B cell (primary cell): ENCODE measurements around the gene ZNF581. TPM values are rescaled to one million over a fixed set of nuclear protein-coding genes. Genes with fewer than 3 reads are reported as not detected.
A peak's percentile ranks its signal among the peaks of the same experiment; 100 is the strongest.

ENCODE experiments used
- ATAC-seq: fragments of 200-7000 bp; cut with Tn5 transposase; one replicate; pipeline ENCODE4 v1.10.0; 2021; ENCODE audit warnings: low read depth, mild to moderate bottlenecking, moderate number of reproducible peaks, moderate library complexity
- CTCF ChIA-PET: fragments of 350-600 bp; sonication (Branson Sonifier 250); formaldehyde crosslinking; loops from one replicate; lab custom pipeline; 2021; ENCODE audit warnings: antibody characterized with exemption, inconsistent platforms; lab: Charles Lee
- POLR2A ChIA-PET: fragments of 350-600 bp; sonication (Branson Sonifier 250); formaldehyde crosslinking; loops from one replicate; lab custom pipeline; 2021; ENCODE audit warnings: antibody characterized with exemption; lab: Charles Lee
- DNase-seq: peaks from one replicate; pipeline ENCODE4 v3.0.0; 2013
- H2AFZ ChIP-seq: 2 replicates; pipeline ENCODE4 v1.6.1; 2012; ENCODE audit warnings: mild to moderate bottlenecking, low read depth, low read length; ENCODE audit not compliant: insufficient read depth, poor library complexity, severe bottlenecking
- H3K27ac ChIP-seq, 2 donors: 1 replicate in 1 of 2; 2 replicates in 1 of 2; pipeline ENCODE4 v1.5.1; 2012 to 2013; ENCODE audit warnings: low read length in 2 of 2, mild to moderate bottlenecking in 2 of 2, moderate library complexity in 1 of 2
- H3K27me3 ChIP-seq, 4 experiments: fragments of 200-600 bp in 1 of 4; sonication (generic) in 1 of 4; replicated peaks in 1 of 4; 1 replicate in 2 of 4; 2 replicates in 2 of 4; pipeline versions ENCODE4 v1.6.1 to v1.7.0; 2013 to 2016; ENCODE audit warnings: low read length in 3 of 4, mild to moderate bottlenecking in 2 of 4, mixed read lengths in 1 of 4, moderate library complexity in 1 of 4; ENCODE audit not compliant: insufficient read depth in 4 of 4, control insufficient read depth in 3 of 4; ENCODE audit errors: control extremely low read depth in 1 of 4
- H3K36me3 ChIP-seq, 2 experiments: replicated peaks in 1 of 2; 1 replicate in 1 of 2; 2 replicates in 1 of 2; pipeline versions ENCODE4 v1.6.1 to v1.7.1; 2013; ENCODE audit warnings: low read length in 1 of 2; ENCODE audit not compliant: insufficient read depth in 2 of 2, control insufficient read depth in 1 of 2; ENCODE audit errors: control extremely low read depth in 1 of 2, extremely low read depth in 1 of 2
- H3K4me1 ChIP-seq, 2 donors: fragments of 200-600 bp in 1 of 2; sonication (generic) in 1 of 2; 1 replicate in 1 of 2; 2 replicates in 1 of 2; pipeline versions ENCODE4 v1.5.1 to v1.6.1; 2013 to 2017; ENCODE audit warnings: low read length in 2 of 2; ENCODE audit not compliant: control insufficient read depth in 2 of 2, insufficient read depth in 2 of 2
- H3K4me2 ChIP-seq: replicated peaks from 2 replicates; pipeline ENCODE3; 2012; ENCODE audit warnings: mild to moderate bottlenecking, low read depth, low read length; ENCODE audit not compliant: poor library complexity, severe bottlenecking
- H3K4me3 ChIP-seq, 5 experiments: fragments of 200-600 bp in 1 of 5; sonication (generic) in 1 of 5; 1 replicate in 3 of 5; 2 replicates in 2 of 5; pipeline versions ENCODE4 v1.5.1 to v1.7.0; 2011 to 2016; ENCODE audit warnings: low read length in 4 of 5, mild to moderate bottlenecking in 4 of 5, low read depth in 2 of 5, control low read depth in 1 of 5, moderate library complexity in 1 of 5; ENCODE audit not compliant: insufficient read depth in 1 of 5; ENCODE audit errors: control extremely low read depth in 1 of 5, extremely low read depth in 1 of 5
- H3K79me2 ChIP-seq: fragments of 200-600 bp; sonication (generic); one replicate; pipeline ENCODE4 v1.6.0; 2016; ENCODE audit warnings: low read length; ENCODE audit not compliant: control insufficient read depth, insufficient read depth
- H3K9ac ChIP-seq: fragments of 200-600 bp; sonication (generic); 2 replicates; pipeline ENCODE4 v1.6.1; 2017; ENCODE audit warnings: mild to moderate bottlenecking, low read length, moderate library complexity
- H3K9me3 ChIP-seq, 3 donors: one replicate each; pipeline versions ENCODE4 v1.6.1 to v1.7.1; 2013; ENCODE audit warnings: low read length in 2 of 3; ENCODE audit not compliant: control insufficient read depth in 2 of 3, insufficient read depth in 1 of 3; ENCODE audit errors: control extremely low read depth in 1 of 3
- H4K20me1 ChIP-seq: 2 replicates; pipeline ENCODE4 v1.6.0; 2012; ENCODE audit warnings: mild to moderate bottlenecking, low read length; ENCODE audit not compliant: insufficient read depth, control insufficient read depth, poor library complexity, severe bottlenecking
- H3K27ac Mint-ChIP-seq: one replicate; pipeline ENCODE4 v1.8.0; 2021; ENCODE audit warnings: mixed read lengths
- H3K27me3 Mint-ChIP-seq: one replicate; pipeline ENCODE4 v1.8.0; 2021; ENCODE audit warnings: mixed read lengths
- H3K4me1 Mint-ChIP-seq: one replicate; pipeline ENCODE4 v1.8.0; 2021; ENCODE audit warnings: mixed read lengths
- H3K4me3 Mint-ChIP-seq: one replicate; pipeline ENCODE4 v1.8.0; 2021; ENCODE audit warnings: mixed read lengths
- H3K9me3 Mint-ChIP-seq: one replicate; pipeline ENCODE4 v1.8.0; 2022; ENCODE audit warnings: mixed read lengths; ENCODE audit not compliant: insufficient read depth
- EZH2 ChIP-seq: IDR thresholded peaks from 2 replicates; pipeline ENCODE4 v1.6.1; 2012; ENCODE audit warnings: borderline replicate concordance, low read depth, mild to moderate bottlenecking, moderate library complexity, low read length; ENCODE audit not compliant: insufficient read depth, poor library complexity, severe bottlenecking
- WGBS: methylation state at CpG from one replicate; pipeline ENCODE4 v1.1.5; 2013; ENCODE audit warnings: missing lambda C conversion rate; ENCODE audit not compliant: insufficient coverage; 5-methylcytosine and 5-hydroxymethylcytosine counted together
- intact Hi-C: fragments of 100-400 bp; cut with micrococcal nuclease; formaldehyde crosslinking; loops from one replicate; pipeline ENCODE4 v1.10.0; 2022
- polyA plus RNA-seq: library from polyadenylated mRNA; depleted of rRNA; stranded (reverse); fragments of >200 nt; gene quantifications from 2 replicates; pipeline ENCODE4 v1.2.3, GENCODE V29; 2012
- total RNA-seq, 2 donors: library from RNA; stranded (reverse); fragments of 120-200 nt in 1 of 2; gene quantifications; 1 replicate in 1 of 2; 2 replicates in 1 of 2; pipeline versions ENCODE4 v1.2.3 to v1.2.4, GENCODE V29; 2013 to 2022
- TF ChIP-seq, protein P1 (sequence below): fragments of 200-600 bp; IDR thresholded peaks from one replicate; pipeline ENCODE4 v1.8.0; 2022; ENCODE audit warnings: antibody characterized with exemption, mild to moderate bottlenecking

Gene ZNF581
- total and polyA plus RNA-seq, 2 donors (not counting 1 experiment from before 2014, with no cell fraction given), result 48.2 to 51.3 TPM

DNA sequence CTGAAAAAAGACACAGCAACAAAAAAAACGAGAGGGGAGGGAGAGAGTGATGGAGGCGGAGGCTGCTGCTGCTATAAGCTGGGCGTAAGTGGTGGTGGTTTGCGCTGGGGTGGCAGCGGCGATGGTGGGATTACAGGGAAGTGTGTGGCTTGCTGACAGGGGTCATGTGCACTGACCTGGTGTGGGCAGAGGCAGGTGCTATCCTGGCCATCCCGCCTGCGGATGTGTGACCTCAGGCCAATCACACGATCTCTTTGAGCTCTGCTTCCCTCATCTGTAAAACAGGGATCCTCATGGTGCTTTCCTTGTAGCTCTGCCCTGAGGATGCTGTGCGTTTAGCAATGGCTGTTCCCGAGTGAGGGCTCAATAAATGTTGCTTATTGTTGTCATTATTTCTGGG, 5.9 kb upstream of the ZNF581 start:
- Mint-ChIP-seq H3K27ac (peak overlapping the region; percentile 28), H3K27me3 (no peaks in the 10 kb centered on the region), H3K4me1 (peaks cover 64% of the 10 kb centered on the region), H3K4me3 (peak overlapping the region; percentile 30), H3K9me3 (no peaks in the 10 kb centered on the region)
- Histone ChIP-seq H3K4me3 (no peak overlapping the region), H3K4me1 (peaks cover 20 to 67% of the 10 kb centered on the region in 2 donors), H3K79me2 (peaks cover 35% of the 10 kb centered on the region), H2AFZ (no peak overlapping the region), H3K27ac (no peak overlapping the region), H3K9me3 (peaks cover 0 to 11% (median 0%) of the 10 kb centered on the region in 3 donors), H3K36me3 (peaks cover 0 to 2% of the 10 kb centered on the region in 2 experiments), H3K9ac (no peak overlapping the region), H3K27me3 (no peaks in the 10 kb centered on the region), H4K20me1 (no peaks in the 10 kb centered on the region), H3K4me2 (no peak overlapping the region)
- 80% methylated on average over 11 of the region's 11 CpGs for WGBS
- ChIA-PET CTCF (interaction anchor here (0.6 to 9.4 kb wide), 10 partner anchors 10 to 512 kb away, joined by 3 to 131 read pairs (median 4); partner anchors contain the start of genes CCDC106, U2AF2 and ZNF784), POLR2A (interaction anchor here (0.6 to 6.2 kb wide), 5 partner anchors 10 to 358 kb away, joined by 3 to 55 read pairs (median 3); partner anchors contain the start of genes CCDC106, FIZ1, HSPBP1 and U2AF2)
- intact Hi-C loops, result loop anchor here (10.0 kb wide), 3 partner anchors 383 to 677 kb away; partner anchors contain the start of genes PPP1R12C, PPP6R1 and ZSCAN5A
- ATAC-seq, result no peak
- no peak for DNase-seq
- TF ChIP-seq, protein P1, sequence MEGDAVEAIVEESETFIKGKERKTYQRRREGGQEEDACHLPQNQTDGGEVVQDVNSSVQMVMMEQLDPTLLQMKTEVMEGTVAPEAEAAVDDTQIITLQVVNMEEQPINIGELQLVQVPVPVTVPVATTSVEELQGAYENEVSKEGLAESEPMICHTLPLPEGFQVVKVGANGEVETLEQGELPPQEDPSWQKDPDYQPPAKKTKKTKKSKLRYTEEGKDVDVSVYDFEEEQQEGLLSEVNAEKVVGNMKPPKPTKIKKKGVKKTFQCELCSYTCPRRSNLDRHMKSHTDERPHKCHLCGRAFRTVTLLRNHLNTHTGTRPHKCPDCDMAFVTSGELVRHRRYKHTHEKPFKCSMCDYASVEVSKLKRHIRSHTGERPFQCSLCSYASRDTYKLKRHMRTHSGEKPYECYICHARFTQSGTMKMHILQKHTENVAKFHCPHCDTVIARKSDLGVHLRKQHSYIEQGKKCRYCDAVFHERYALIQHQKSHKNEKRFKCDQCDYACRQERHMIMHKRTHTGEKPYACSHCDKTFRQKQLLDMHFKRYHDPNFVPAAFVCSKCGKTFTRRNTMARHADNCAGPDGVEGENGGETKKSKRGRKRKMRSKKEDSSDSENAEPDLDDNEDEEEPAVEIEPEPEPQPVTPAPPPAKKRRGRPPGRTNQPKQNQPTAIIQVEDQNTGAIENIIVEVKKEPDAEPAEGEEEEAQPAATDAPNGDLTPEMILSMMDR, result no peak
- no peak for TF ChIP-seq EZH2

DNA sequence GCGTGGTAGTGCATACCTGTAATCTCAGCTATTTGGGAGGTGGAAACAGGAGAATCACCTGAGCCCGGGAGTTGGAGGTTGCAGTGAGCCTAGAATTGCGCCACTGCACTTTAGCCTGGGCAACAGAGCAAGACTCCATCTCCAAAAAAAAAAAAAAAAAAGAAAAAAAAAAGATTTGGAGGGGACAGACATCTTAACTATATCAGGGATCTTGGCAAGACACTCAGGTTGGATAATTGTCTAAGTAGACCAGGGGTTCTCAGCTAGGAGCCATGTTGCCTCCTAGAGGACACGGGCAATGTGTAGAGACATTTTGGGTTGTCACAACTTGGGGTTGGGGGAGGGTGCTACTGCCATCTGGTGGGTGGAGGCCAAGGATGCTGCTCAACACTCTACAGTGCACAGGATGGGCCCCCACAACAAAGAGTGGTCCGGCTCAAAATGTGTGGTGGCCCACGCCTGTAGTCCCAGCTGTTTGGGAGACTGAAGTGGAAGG, 4.5 kb upstream of the ZNF581 start:
- Histone ChIP-seq H3K27ac (peak overlapping the region in 1 of 2 donors; percentile 5), H3K4me2 (no peak overlapping the region), H2AFZ (no peak overlapping the region), H3K27me3 (no peaks in the 10 kb centered on the region), H3K79me2 (peaks cover 34% of the 10 kb centered on the region), H3K9me3 (peaks cover 0 to 11% (median 0%) of the 10 kb centered on the region in 3 donors), H3K36me3 (peaks cover 0 to 2% of the 10 kb centered on the region in 2 experiments), H3K9ac (no peak overlapping the region), H3K4me3 (no peak overlapping the region), H3K4me1 (peaks cover 24 to 70% of the 10 kb centered on the region in 2 donors), H4K20me1 (peaks cover 5% of the 10 kb centered on the region)
- Mint-ChIP-seq H3K27me3 (no peaks in the 10 kb centered on the region), H3K27ac (peak overlapping the region; percentile 86), H3K9me3 (no peaks in the 10 kb centered on the region), H3K4me3 (peak overlapping the region; percentile 73), H3K4me1 (peaks cover 69% of the 10 kb centered on the region)
- DNase-seq (peak; percentile 75), ATAC-seq (peak; percentile 7)
- intact Hi-C loops, result loop anchor here (10.0 kb wide), 3 partner anchors 384 to 676 kb away; partner anchors contain the start of genes PPP1R12C, PPP6R1 and ZSCAN5A
- ChIA-PET CTCF (interaction anchor here (0.7 to 9.4 kb wide), 8 partner anchors 8 to 64 kb away, joined by 3 to 131 read pairs (median 5); partner anchors contain the start of genes CCDC106 and U2AF2), POLR2A (interaction anchor here (0.5 to 1.0 kb wide), 5 partner anchors 8 to 1177 kb away, joined by 3 to 9 read pairs (median 6); partner anchors contain the start of gene FIZ1)
- 82% methylated on average over 3 of the region's 6 CpGs for WGBS
- TF ChIP-seq, protein P1, result peak; percentile 62
- no peak for TF ChIP-seq EZH2
